ENCODE results near the gene ZFX.

ZFX gene

DNA sequence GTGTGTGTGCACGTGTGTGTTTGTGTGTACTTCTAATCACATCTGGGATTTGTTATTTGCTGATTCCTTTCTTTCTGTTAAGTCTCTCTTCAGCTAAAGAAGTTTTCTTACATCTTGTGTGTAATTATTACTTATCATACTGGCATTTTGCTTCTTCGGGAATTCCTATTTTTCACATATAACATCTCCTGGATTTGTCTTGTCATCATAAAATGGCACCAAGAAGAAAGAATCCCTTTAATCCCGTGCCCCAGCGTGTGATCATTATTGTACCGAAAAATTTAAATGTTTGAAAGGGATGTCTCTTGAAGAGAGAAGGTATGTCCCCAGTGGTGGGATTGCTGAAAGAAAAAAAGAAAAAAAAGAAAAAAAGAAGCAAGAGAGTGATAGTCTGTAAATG is 72.3 kb downstream of the ZFX start:
- TF ChIP-seq CTCF (IDR thresholded peaks at IDR 0.05; ENCODE audit: insufficient read depth, missing control alignments), result no peak
- FAIRE-seq (peak; percentile 48), DNase-seq (ENCODE audit: insufficient read length, low spot score) (no peak)

DNA sequence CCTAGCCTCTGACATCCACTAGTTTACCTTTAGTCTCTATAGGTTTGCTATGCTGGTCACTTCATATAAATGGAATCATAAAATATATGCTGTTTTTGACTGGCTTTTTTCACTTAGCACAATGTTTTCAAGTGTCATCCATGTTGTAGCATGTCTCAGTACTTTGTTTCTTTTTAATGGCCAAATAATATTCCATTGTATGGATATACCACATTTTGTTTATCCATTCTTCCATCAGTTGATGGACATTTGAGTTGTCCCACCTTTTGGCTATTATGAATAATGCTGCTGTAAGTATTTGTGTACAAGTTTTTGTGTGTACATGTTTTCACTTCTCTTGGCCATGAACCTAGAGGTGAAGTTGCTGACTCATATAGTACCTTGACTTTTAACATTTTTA is 75.7 kb downstream of the ZFX start:
- DNase-seq (ENCODE audit: insufficient read length, low spot score) (no peak), FAIRE-seq (no peak)
- no peak for TF ChIP-seq CTCF (IDR thresholded peaks at IDR 0.05; ENCODE audit: insufficient read depth, missing control alignments)

DNA sequence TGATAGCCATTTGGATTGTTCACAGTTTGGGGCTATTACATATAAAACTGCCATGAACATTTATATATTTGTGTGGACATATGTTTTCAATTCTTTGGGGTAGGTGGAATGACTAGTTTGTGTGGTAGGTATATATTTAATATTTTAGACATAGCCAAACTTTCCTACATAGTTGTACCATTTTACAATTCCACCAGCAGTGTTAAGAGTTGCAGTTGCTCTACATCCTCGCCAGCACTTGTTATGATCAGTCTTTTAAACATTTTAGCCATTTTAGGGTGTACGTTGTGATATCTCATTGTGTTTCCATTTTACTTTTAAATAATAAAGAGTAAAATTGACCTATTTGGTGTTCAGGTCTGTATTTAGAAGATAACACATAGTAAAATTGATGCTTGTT is 76.6 kb downstream of the ZFX start:
- no peak for FAIRE-seq
- DNase-seq (ENCODE audit: insufficient read length, low spot score), result no peak
- TF ChIP-seq CTCF (IDR thresholded peaks at IDR 0.05; ENCODE audit: insufficient read depth, missing control alignments), result no peak

GRCh38 chrX:24228596-24228995 is 79.1 kb downstream of the ZFX start:
- no peak for FAIRE-seq
- no peak for TF ChIP-seq CTCF (IDR thresholded peaks at IDR 0.05; ENCODE audit: insufficient read depth, missing control alignments)
- DNase-seq (ENCODE audit: insufficient read length, low spot score), result no peak

GRCh38 chrX:24229400-24229879 is 79.9 kb downstream of the ZFX start:
- no peak for DNase-seq (ENCODE audit: insufficient read length, low spot score)
- FAIRE-seq, result no peak
- no peak for TF ChIP-seq CTCF (IDR thresholded peaks at IDR 0.05; ENCODE audit: insufficient read depth, missing control alignments)

- TF ChIP-seq CTCF (IDR thresholded peaks at IDR 0.05; ENCODE audit: insufficient read depth, missing control alignments), result no peak
- FAIRE-seq (no peak), DNase-seq (ENCODE audit: insufficient read length, low spot score) (no peak)
These were observed 80.4 kb downstream of the ZFX start for GRCh38 chrX:24229976-24230375.

DNA sequence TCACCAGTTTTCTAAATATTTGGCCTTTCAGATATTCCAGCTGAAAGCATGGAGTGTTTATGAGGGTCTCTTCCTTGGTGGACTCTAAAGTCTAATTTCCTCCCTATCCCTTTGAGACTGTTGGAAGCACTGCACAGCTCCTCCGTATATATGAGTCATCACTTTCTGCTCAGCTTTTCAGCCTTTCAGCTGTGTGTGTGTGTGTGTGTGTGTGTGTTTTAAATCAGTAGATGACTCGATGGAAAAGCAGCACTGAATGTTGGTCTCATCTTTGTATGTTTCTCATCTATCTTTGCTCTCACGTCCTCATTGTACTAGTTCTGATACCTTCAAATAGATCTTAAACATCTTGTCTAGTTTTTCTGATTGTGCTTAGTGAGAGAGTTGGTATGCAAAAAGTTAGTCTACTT is 81.6 kb downstream of the ZFX start:
- no peak for DNase-seq (ENCODE audit: insufficient read length, low spot score)
- TF ChIP-seq CTCF (IDR thresholded peaks at IDR 0.05; ENCODE audit: insufficient read depth, missing control alignments), result no peak
- no peak for FAIRE-seq

All from D721Med (cell line).